Measurements from ENCODE around the gene PRSS50.

The PRSS50 gene

DNA sequence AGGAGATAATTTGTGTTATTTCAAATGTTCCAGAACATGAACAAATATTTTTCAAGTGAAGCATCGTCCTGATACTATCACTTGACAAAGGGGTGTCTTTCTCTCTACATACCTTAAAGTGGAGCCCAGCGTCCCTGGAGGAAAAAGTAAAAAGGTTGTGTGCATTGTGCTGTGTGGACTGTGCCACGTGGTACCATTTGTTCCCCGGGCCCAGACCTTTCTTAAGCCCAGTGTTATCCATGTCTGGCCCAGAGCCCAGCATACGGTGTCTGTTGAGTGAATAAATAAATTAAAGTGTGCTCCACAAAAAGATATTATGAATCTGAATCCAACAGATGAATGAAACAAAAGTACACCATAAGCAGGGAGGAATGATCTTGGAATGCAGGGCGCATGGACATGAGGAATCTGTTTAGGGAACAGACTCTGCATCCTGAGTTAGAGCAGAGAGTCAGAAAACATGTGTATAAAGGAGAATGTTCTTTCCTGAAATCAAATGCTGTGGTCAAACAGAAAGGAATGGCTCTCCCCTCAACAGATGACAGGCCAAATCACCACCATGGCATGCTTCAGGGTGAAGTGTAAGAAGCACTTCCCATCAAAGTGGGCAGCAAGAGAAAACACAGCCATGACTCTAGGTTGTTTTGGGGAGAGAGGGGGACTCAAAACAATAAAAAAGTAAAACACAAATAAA is 8.1 kb upstream of the PRSS50 start:
- no peak for DNase-seq

GRCh38 chr3:46724424-46724823 is 6.8 kb upstream of the PRSS50 start:
- no peak for DNase-seq

DNA sequence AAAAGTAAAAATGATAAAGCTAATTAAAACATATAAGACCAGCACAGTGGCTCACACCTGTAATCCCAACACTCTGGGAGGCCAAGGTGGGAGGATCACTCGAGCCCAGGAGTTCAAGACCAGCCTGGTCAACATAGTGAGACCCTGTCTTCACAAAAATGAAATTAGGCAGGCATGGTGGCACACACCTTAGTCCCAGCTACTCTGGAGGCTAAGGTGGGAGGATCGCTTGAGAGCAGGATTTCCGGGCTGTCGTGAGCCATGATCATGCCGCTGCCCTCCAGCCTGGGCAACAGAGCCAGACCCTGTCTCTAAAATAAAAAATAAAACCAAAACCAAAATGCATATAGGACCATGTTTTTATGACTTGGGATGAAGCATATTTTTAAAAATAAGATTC is 4.8 kb upstream of the PRSS50 start:
- DNase-seq = no peak

DNA sequence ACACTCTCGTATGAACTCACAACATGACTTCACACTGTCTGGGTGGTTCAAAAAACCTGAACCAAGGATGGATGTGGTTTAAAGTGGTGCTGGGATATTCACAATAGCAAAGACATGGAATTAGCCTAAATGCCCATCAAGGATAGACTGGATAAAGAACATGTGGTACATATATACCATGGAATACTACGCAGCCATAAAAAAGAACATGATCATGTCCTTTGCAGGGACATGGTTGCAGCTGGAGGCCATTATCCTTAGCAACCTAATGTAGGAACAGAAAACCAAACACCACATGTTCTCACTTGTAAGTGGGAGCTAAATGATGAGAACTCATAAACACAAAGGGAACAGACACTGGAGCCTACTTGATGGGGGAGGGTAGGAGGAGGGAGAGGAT is 3.3 kb upstream of the PRSS50 start:
- DNase-seq = no peak

- DNase-seq = no peak
These were observed 2.1 kb upstream of the PRSS50 start for GRCh38 chr3:46719735-46720271.

GRCh38 chr3:46719044-46719565 is 1.4 kb upstream of the PRSS50 start:
- no peak for DNase-seq

- no peak for DNase-seq
These were observed 918 bp downstream of the PRSS50 start for GRCh38 chr3:46716461-46717441.

GRCh38 chr3:46715507-46716175 is 2.0 kb downstream of the PRSS50 start:
- no peak for DNase-seq

GRCh38 chr3:46714728-46715506 is 2.8 kb downstream of the PRSS50 start:
- DNase-seq = no peak

DNA sequence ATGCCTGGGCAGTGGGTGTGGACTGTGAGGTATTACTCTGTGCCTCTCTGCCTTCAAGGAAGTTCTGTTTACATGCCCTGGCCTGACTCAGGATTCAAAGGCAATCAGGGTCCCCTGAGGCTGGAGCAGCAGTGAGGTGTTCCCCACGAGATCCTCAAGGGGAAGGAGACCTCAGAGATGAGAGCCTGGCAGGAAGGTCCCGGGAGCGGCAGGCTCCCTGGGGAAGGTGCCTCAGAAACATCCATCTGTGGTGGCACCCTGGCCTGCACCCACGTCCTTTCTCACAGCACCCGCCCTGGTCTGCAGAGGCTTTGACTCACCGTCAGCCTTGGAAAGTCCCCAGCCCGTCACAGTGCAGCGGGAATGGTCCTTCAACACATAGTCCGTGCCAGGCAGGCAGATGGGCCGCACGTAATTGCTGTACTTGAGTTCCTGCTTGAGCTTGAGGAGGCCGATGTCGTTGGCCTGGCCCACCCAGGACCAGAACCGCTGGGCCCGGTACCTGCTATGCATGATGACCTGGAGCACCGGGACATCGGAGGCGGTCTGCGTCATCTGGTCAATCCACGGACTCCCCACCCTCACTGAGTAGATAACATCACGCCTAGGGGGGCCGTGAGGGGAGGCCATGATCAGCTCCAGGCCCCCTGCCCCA is 3.6 kb downstream of the PRSS50 start:
- DNase-seq = no peak

- no peak for DNase-seq
These were observed 4.4 kb downstream of the PRSS50 start for GRCh38 chr3:46713050-46713897.

DNA sequence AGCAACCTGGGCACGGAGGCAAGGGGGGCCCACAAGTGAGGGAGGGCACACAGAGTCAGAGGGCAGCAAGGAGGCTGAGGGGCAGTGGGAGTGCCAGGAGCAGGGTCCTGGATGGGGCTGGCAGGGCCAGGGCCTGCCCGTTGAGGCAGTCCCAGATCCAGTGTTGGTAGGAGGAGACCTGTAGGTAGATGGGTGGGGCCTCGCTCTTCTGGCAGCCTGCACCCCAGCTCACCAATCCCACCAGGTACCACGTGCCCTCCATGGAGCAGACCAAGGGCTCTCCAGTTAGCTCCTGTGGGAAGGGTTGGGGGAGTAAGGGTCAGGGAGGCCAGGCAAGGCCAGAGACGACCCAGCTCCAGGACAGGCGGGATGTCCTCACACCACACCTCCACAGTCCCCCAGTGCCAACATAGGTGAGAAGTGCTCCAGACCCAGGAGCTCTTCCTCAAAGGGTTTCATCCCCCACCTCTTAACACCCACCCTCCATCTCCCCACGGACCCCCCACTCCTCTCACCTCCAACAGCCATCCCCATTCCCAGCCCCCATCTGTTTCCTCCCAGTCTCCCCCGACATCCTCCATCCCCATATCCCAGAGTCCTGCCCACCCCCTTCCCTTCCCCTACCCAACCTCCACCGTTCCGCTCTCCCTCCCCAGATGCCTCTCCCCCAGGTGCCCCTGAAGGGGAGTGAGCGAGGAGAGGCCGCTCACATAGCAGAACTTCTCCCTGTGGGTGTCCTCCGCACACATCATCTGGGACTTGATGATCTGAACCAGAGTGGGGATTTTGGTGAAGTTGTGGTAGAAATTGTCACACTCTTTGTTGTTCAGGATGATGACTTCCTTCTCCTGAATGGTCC is 5.2 kb downstream of the PRSS50 start:
- no peak for DNase-seq

DNA sequence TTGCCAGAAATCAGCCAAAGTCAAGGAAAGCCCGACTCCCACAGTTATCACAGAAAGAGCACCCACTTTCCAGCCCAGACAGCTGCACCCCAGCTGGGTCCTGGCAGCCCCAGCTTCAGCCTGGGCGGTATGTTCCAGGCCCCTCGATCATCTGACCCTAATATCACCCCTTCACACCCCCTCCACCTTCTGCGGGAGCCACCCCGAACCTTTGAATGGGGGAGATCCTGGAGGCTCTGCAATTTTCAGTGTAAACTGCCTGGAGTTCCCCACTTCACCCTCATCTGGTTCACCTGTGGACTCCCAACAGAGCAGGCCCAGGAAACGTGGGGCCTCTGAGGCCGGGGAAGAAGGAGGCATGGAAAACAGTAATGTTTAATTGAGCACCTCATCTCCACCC is 5.9 kb downstream of the PRSS50 start:
- DNase-seq = no peak

GRCh38 chr3:46711305-46711704 is 6.4 kb downstream of the PRSS50 start:
- no peak for DNase-seq

DNA sequence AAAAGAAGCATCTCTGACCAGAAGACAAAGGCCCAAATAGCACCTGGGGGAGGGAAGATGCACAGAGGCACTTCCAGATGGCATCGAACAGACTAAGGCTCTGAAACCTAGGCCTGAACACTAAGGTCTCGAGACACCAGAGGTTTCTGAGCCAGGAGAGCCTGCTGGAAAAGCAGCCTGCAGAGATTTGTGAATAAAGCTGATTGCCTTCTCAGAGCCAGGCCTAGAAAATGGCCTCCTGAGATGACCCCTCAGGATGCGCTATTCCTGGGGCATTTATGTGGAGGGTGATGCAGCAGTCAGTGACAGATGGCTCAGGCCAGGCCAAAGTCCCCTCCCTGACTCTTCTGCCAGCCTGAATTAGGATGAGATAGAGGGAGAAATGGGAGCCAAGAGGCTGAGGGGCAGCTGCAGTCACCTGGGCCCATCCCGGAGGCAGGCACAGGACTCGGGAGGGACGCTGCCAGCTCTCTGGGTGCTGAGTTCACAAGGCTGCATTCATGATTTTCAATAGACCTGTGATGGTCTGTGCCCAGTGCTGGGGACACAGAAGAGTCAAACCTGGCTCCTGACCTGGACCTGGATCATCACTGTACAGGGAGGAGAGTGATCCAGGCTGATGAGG is 6.9 kb downstream of the PRSS50 start:
- no peak for DNase-seq

DNA sequence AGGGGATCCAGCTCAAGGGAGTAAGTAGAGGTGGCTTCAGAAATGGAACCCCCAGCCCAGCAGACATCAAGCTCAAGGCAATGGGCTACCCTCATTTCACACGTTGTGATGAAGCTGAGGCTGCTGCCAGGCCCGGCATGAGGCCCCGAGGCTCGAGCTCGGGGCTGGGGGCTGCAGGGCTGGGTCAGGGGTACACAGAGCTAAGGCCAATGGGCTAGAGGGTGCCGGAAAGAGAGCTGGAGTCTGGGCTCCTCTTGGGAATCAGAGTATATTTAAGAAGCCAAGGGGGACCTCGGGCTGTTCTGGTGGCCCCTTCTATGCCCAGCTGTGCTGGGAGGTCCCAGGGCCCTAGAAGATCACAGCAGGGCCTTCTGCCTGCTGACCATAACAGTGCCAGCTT is 7.4 kb downstream of the PRSS50 start:
- DNase-seq = no peak

GRCh38 chr3:46709721-46710120 is 7.9 kb downstream of the PRSS50 start:
- DNase-seq = no peak

DNA sequence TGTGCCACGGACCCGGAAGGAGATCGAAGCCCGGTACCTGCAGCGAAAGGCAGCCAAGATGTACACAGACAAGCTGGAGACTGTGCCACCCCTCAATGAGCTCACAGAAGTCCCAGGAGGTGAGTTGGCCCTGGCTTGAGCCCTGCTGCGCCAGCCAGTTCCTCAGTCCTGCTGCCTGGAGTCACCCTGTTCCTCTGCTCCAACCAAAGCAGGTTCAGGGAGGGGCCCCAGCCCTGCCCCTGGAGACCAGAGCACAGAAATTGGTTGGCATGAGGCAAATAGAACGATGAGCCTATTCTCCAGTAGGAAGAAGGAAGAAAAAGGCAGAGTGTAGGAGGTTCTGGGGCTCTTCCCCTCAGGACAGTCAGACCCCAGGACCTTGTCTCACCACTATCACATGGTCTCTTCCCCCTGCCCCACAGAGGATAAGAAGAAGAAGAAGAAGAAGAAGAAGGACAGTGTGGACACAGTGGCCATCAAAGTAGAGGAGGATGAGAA is 8.5 kb downstream of the PRSS50 start:
- no peak for DNase-seq

All from NCI-H1436 (cell line).